Activated naive CD8-positive, alpha-beta T cell treated with anti-CD3 and anti-CD28 coated beads for 36 hours (primary cell): Measurements from ENCODE around the gene LRRFIP1. TPM values are rescaled to one million over a fixed set of nuclear protein-coding genes. Genes with fewer than 3 reads are reported as not detected.
A peak's percentile ranks its signal among the peaks of the same experiment; 100 is the strongest.
"Not testable (repeated sequence)": the region's sequence is repeated elsewhere in the genome, so short reads cannot be mapped to it uniquely, and the experiment has no call there.

Source experiments
- DNase-seq: peaks from one replicate; pipeline ENCODE4 v3.0.0; 2021
- H3K27ac Mint-ChIP-seq: one replicate; pipeline ENCODE4 v1.8.0; 2022; ENCODE audit warnings: mild to moderate bottlenecking, moderate library complexity, mixed read lengths
- H3K27me3 Mint-ChIP-seq: one replicate; pipeline ENCODE4 v1.8.0; 2022; ENCODE audit warnings: mild to moderate bottlenecking, mixed read lengths
- H3K36me3 Mint-ChIP-seq: one replicate; pipeline ENCODE4 v1.8.0; 2021; ENCODE audit warnings: mild to moderate bottlenecking, mixed read lengths
- H3K4me1 Mint-ChIP-seq: one replicate; pipeline ENCODE4 v1.8.0; 2021; ENCODE audit warnings: mixed read lengths
- H3K4me3 Mint-ChIP-seq: one replicate; pipeline ENCODE4 v1.8.0; 2022; ENCODE audit warnings: mild to moderate bottlenecking, moderate library complexity, mixed read lengths
- H3K9me3 Mint-ChIP-seq: one replicate; pipeline ENCODE4 v1.8.0; 2022; ENCODE audit warnings: mixed read lengths
- total RNA-seq, 2 experiments: library from RNA; stranded (reverse); gene quantifications; one replicate each; pipeline ENCODE4 v1.2.3, GENCODE V29; 2021

LRRFIP1 gene
- total RNA-seq, 2 experiments from 2014 or later = 162 to 164 TPM

DNA sequence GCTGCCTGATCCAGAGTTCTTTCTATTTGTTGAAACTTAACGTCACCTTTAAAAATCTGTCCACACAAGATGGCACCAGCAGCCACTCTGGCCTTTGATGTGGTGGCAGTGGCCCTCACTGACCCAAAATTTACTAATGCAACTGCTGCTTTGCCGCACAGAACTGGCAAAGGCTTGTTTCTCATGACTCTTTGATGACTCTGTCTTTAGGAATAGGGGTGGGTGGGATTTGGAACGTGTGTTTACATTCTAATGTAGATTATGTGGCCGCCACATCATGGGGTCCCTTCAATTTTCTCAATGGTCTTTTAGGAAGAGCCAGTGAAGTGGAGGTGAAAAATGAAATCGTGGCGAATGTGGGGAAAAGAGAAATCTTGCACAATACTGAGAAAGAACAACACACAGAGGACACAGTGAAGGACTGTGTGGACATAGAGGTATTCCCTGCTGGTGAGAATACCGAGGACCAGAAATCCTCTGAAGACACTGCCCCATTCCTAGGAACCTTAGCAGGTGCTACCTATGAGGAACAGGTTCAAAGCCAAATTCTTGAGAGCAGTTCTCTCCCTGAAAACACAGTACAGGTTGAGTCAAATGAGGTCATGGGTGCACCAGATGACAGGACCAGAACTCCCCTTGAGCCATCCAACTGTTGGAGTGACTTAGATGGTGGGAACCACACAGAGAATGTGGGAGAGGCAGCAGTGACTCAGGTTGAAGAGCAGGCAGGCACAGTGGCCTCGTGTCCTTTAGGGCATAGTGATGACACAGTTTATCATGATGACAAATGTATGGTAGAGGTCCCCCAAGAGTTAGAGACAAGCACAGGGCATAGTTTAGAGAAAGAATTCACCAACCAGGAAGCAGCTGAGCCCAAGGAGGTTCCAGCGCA, 135.2 kb downstream of the LRRFIP1 start:
- H3K4me3 Mint-ChIP-seq, H3K4me1 Mint-ChIP-seq, H3K27me3 Mint-ChIP-seq, DNase-seq, H3K9me3 Mint-ChIP-seq: not testable (repeated sequence)
- peaks cover 22% of the 10 kb centered on the region for H3K36me3 Mint-ChIP-seq
- peak overlapping the region; percentile 66 for H3K27ac Mint-ChIP-seq

DNA sequence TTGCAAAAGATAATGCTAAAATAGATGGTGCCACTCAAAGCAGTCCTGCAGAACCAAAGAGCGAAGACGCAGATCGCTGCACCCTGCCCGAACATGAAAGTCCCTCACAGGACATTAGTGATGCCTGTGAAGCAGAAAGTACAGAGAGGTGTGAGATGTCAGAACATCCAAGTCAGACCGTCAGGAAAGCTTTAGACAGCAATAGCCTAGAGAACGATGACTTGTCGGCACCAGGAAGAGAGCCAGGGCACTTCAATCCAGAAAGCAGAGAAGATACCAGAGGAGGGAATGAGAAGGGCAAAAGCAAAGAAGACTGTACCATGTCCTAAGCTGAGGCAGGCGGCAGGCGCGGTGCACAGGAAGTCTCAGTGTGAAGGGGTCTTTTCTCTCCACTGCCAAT, 136.4 kb downstream of the LRRFIP1 start:
- Mint-ChIP-seq H3K4me1 (no peaks in the 10 kb centered on the region), H3K27ac (no peak overlapping the region), H3K36me3 (peaks cover 22% of the 10 kb centered on the region), H3K27me3 (no peaks in the 10 kb centered on the region), H3K9me3 (no peaks in the 10 kb centered on the region), H3K4me3 (no peak overlapping the region)
- DNase-seq = no peak

GRCh38 chr2:237765122-237765521, 137.7 kb downstream of the LRRFIP1 start:
- H3K4me3 Mint-ChIP-seq, H3K27ac Mint-ChIP-seq, DNase-seq, H3K4me1 Mint-ChIP-seq, H3K9me3 Mint-ChIP-seq, H3K27me3 Mint-ChIP-seq: not testable (repeated sequence)
- peaks cover 20% of the 10 kb centered on the region for H3K36me3 Mint-ChIP-seq

DNA sequence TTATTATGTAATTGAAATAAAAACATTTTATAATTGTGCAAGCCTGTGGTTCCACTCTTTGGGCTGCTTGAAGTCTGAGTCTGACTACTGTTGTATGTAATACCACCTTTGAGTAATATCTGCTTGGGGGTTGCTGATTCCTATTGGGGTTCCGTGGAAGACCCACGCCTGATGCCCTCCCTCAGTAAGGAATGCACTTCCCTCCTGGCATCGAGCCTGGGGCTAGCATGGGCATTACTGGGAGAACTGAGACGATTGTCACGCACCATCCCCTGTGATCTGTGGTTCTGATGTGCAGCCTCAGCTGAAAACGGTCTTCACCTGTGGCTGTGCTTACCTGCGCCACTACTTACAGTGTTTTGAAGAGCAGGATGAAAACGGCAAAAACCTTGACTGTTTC, 138.5 kb downstream of the LRRFIP1 start:
- no peak overlapping the region for H3K4me3 Mint-ChIP-seq
- H3K9me3 Mint-ChIP-seq = no peaks in the 10 kb centered on the region

GRCh38 chr2:237766340-237766739, 139.0 kb downstream of the LRRFIP1 start:
- Mint-ChIP-seq H3K27ac (no peak overlapping the region), H3K9me3 (no peaks in the 10 kb centered on the region), H3K4me3 (no peak overlapping the region), H3K27me3 (no peaks in the 10 kb centered on the region), H3K4me1 (no peaks in the 10 kb centered on the region), H3K36me3 (peaks cover 17% of the 10 kb centered on the region)
- DNase-seq = no peak

More for the DNA sequence above, 138.5 kb downstream of the LRRFIP1 start:
- H3K36me3 Mint-ChIP-seq = peaks cover 17% of the 10 kb centered on the region
- H3K4me1 Mint-ChIP-seq = no peaks in the 10 kb centered on the region
- no peaks in the 10 kb centered on the region for H3K27me3 Mint-ChIP-seq
- no peak overlapping the region for H3K27ac Mint-ChIP-seq
- DNase-seq = no peak

- no peaks in the 10 kb centered on the region for H3K9me3 Mint-ChIP-seq
- no peaks in the 10 kb centered on the region for H3K27me3 Mint-ChIP-seq
- H3K4me3 Mint-ChIP-seq = no peak overlapping the region
- peaks cover 34% of the 10 kb centered on the region for H3K36me3 Mint-ChIP-seq
- H3K27ac Mint-ChIP-seq = peak overlapping the region; percentile 35
- no peaks in the 10 kb centered on the region for H3K4me1 Mint-ChIP-seq
- DNase-seq = no peak
Observed at GRCh38 chr2:237772513-237772912, 145.1 kb downstream of the LRRFIP1 start.

GRCh38 chr2:237773826-237774225, 146.4 kb downstream of the LRRFIP1 start:
- H3K27ac Mint-ChIP-seq = no peak overlapping the region

DNA sequence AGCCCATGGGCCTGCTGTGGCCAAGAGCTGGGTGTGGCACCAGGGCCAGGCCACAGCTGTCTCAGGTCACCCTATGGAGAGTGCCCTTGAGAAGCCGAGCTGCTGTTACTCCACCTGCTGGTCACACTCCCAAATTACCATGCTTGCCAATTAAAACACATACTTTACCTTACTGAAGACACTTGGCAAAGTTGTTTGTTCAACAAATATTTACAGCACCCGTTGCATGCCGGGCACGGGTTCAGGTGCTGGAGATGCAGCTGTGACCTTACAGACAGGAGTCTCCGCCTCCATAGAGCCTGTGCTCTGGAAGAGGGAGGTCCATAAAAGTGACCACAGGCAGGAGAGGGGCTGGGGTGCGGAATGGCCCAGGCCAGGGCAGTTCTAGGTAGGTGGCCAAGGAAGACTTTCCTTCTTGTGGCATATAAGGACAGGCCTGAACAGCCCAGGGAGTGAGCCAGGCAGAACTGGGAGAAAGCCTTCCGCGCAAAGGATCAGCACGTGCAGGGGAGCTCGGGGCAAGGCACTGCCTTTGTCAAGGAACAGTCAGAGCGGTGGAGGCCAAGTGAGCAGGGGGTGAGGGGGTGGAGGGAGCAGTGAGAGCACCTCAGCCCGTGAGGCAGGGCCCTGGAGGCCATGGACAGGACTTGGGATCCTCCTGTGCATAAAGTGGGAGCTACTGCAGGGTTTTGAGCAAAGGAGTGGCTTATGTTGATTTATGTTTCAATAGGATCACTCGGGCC, 147.6 kb downstream of the LRRFIP1 start:
- DNase-seq = peak; percentile 34
- peaks cover 1% of the 10 kb centered on the region for H3K9me3 Mint-ChIP-seq
- peaks cover 54% of the 10 kb centered on the region for H3K36me3 Mint-ChIP-seq
- H3K27me3 Mint-ChIP-seq = no peaks in the 10 kb centered on the region
- no peak overlapping the region for H3K4me3 Mint-ChIP-seq
- H3K27ac Mint-ChIP-seq = no peak overlapping the region
- H3K4me1 Mint-ChIP-seq = no peaks in the 10 kb centered on the region

More at GRCh38 chr2:237773826-237774225, 146.4 kb downstream of the LRRFIP1 start:
- no peaks in the 10 kb centered on the region for H3K4me1 Mint-ChIP-seq
- H3K9me3 Mint-ChIP-seq = peaks cover 1% of the 10 kb centered on the region
- DNase-seq = no peak
- H3K27me3 Mint-ChIP-seq = no peaks in the 10 kb centered on the region
- peaks cover 44% of the 10 kb centered on the region for H3K36me3 Mint-ChIP-seq
- H3K4me3 Mint-ChIP-seq = no peak overlapping the region

- Mint-ChIP-seq H3K36me3 (peaks cover 86% of the 10 kb centered on the region), H3K4me1 (peaks cover under 1% of the 10 kb centered on the region), H3K4me3 (no peak overlapping the region), H3K27ac (no peak overlapping the region), H3K27me3 (no peaks in the 10 kb centered on the region), H3K9me3 (peaks cover 13% of the 10 kb centered on the region)
- DNase-seq = no peak
Observed at GRCh38 chr2:237779521-237779920, 152.1 kb downstream of the LRRFIP1 start.

- H3K9me3 Mint-ChIP-seq = peaks cover 24% of the 10 kb centered on the region
- H3K4me3 Mint-ChIP-seq = no peak overlapping the region
- H3K27me3 Mint-ChIP-seq = no peaks in the 10 kb centered on the region
- peaks cover 1% of the 10 kb centered on the region for H3K4me1 Mint-ChIP-seq
- H3K36me3 Mint-ChIP-seq = peaks cover 85% of the 10 kb centered on the region
- no peak overlapping the region for H3K27ac Mint-ChIP-seq
- DNase-seq = no peak
Observed at GRCh38 chr2:237782181-237782580, 154.8 kb downstream of the LRRFIP1 start.

GRCh38 chr2:237783678-237784077, 156.3 kb downstream of the LRRFIP1 start:
- Mint-ChIP-seq H3K36me3 (peaks cover 80% of the 10 kb centered on the region), H3K9me3 (peaks cover 24% of the 10 kb centered on the region)
- H3K4me1 Mint-ChIP-seq, H3K27me3 Mint-ChIP-seq, H3K27ac Mint-ChIP-seq, H3K4me3 Mint-ChIP-seq, DNase-seq: not testable (repeated sequence)

DNA sequence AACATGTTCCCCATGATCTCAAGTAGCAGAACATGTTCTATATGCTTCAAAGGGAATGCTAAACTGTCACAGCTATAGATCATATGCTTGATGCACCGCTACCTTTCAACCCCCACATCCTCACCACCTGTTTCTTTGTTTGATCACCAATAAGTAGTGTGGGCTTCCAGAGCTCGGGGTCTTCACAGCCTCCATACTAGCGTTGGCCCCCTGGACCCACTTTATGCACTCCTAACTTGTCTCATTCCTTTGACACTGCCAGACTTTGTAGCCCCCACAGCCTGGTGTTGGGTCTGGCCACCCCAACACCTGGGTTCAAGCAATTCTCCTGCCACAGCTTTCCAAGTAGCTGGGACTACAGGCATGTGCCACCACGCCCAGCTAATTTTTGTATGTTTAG, 159.5 kb downstream of the LRRFIP1 start:
- Mint-ChIP-seq H3K27ac (no peak overlapping the region), H3K9me3 (peaks cover 23% of the 10 kb centered on the region), H3K4me3 (no peak overlapping the region), H3K27me3 (no peaks in the 10 kb centered on the region), H3K36me3 (peaks cover 55% of the 10 kb centered on the region), H3K4me1 (peaks cover 1% of the 10 kb centered on the region)
- no peak for DNase-seq

DNA sequence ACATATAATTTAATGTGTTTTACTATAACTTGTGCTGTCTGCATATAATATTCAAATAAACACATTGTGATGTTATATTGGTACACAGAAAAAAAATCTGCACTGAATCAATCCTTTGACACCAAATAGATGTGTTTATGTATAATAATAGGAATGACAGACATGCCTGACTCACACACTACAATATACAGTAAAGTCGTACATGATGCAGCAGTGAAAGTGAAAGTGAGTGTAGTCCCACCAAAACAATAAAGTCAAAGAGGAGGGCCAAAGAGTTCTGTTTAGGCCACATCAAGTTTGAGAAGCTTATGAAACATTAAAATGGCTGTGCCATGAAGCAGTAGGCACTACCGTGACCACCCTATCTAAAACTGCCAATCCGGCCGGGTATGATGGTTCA, 163.0 kb downstream of the LRRFIP1 start:
- Mint-ChIP-seq H3K9me3 (peaks cover 12% of the 10 kb centered on the region), H3K4me1 (no peaks in the 10 kb centered on the region), H3K27ac (no peak overlapping the region), H3K36me3 (peaks cover 27% of the 10 kb centered on the region), H3K4me3 (no peak overlapping the region), H3K27me3 (no peaks in the 10 kb centered on the region)
- no peak for DNase-seq

GRCh38 chr2:237791977-237792727, 164.8 kb downstream of the LRRFIP1 start:
- Mint-ChIP-seq H3K4me3 (no peak overlapping the region), H3K36me3 (peaks cover 12% of the 10 kb centered on the region), H3K27me3 (no peaks in the 10 kb centered on the region), H3K27ac (no peak overlapping the region), H3K9me3 (peaks cover 1% of the 10 kb centered on the region), H3K4me1 (no peaks in the 10 kb centered on the region)
- DNase-seq = no peak

GRCh38 chr2:237797253-237797652, 169.9 kb downstream of the LRRFIP1 start:
- no peaks in the 10 kb centered on the region for H3K4me1 Mint-ChIP-seq
- no peak overlapping the region for H3K4me3 Mint-ChIP-seq
- no peak for DNase-seq
- no peaks in the 10 kb centered on the region for H3K27me3 Mint-ChIP-seq
- H3K9me3 Mint-ChIP-seq = peaks cover 5% of the 10 kb centered on the region
- no peak overlapping the region for H3K27ac Mint-ChIP-seq
- H3K36me3 Mint-ChIP-seq = peaks cover 3% of the 10 kb centered on the region
